DMS153 (cell line): Measurements from ENCODE around the gene KRTAP4-11.
"Not testable (repeated sequence)": the region's sequence is repeated elsewhere in the genome, so short reads cannot be mapped to it uniquely, and the experiment has no call there.

Experiments used
- DNase-seq: peaks from one replicate; lab custom pipeline; 2025; lab: John Stamatoyannopoulos, UW

The KRTAP4-11 gene

DNA sequence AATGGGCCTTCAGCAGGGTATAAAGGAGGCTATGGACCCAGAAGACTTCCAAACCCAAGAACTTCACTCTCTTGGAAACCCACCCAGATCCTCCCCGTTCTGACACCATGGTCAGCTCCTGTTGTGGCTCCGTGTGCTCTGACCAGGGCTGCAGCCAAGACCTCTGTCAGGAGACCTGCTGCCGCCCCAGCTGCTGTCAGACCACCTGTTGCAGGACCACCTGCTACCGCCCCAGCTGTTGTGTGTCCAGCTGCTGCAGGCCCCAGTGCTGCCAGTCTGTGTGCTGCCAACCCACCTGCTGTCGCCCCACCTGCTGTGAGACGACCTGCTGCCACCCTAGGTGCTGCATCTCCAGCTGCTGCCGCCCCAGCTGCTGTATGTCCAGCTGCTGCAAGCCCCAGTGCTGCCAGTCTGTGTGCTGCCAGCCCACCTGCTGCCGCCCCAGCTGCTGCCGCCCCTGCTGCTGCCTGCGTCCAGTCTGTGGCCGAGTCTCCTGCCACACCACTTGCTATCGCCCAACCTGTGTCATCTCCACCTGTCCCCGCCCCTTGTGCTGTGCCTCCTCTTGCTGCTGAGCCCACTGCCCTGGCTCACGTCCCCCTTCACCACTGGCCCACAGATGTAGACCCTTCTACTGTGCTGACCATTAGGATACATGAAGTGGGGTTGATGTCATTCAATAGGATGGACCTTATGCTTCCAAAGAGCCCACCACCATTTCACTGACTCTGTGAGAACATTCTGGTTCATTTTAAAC is 33.9 kb downstream of the KRTAP4-11 start, which contains the start of gene KRTAP4-7:
TSS of gene KRTAP4-7 (plus strand) at position 51 of the 757 bp plus-strand sequence. CDS start at position 108, 57 bp downstream.
- not testable (repeated sequence) for DNase-seq

DNA sequence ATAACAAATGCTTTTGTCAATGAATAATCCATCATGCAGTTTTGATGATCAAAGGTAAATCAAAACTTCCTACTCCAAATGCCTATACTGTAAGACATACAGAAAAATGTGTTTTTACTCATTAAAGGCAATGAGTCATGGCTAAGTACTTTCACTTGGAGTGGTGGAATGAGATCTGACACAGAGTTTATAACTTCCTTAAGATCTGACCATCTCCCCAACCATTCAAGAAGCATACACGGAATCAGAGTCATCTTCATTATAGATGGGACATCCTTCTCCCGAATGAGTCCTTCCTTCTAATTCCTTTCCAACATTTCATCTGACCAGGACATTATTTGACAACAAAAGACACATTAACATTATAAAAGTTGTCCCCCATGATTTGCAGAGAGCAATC is 34.7 kb downstream of the KRTAP4-11 start:
- DNase-seq = not testable (repeated sequence)

DNA sequence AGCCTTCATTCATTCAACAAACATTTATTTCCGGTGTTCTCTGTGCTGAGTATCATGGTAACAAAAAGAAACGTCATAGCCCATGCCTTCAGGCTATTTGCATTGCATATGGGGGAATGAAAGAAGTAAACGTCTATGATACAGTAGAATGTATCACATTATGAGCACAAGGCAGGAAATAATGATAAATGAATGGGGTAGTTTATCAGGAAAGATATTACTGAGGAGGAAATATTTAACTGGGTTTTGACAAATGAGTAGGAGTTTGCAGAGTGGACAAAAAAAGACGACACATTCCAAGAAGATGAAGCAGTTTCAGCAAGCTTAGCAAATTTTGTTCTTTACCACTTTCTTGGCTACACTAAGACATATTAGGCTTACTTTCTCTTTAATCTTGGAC is 35.5 kb downstream of the KRTAP4-11 start:
- no peak for DNase-seq

DNA sequence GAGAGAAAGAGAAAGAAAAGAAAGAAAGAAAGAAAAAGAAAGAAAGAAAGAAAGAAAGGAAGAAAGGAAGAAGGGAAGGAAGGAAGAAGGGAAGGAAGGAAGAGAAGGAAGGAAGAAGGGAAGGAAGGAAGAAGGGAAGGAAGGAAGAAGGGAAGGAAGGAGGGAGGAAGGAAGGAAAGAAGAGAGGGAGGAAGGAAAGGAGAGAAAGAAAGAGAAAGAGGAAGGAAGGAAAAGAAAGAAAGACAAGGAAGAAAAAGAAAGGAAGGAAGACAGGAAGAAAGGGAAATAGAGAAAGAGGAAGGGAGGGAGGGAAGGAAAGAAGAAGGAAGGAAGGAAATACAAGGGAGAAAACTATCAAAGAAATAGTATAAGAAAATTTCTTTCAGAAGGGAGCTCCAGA is 41.4 kb downstream of the KRTAP4-11 start:
- no peak for DNase-seq

DNA sequence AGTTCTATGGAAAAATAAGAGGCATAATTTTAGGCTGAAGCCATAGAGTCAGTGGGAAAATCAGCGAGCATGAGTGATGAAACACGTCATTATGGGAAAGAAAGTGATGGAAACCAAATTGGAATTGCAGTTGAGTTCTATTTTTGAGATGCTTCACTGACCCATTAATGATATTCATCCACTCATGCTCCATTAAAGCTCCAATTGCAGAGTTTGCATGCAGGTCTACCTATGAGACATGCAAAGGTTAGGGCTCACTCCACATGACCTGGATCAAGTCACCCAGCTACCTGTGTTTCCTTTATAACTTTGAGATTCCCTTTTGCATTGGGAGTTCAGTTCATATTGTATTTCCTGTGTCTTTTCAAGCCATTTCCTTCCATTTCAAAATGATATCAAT is 44.5 kb downstream of the KRTAP4-11 start:
- no peak for DNase-seq

DNA sequence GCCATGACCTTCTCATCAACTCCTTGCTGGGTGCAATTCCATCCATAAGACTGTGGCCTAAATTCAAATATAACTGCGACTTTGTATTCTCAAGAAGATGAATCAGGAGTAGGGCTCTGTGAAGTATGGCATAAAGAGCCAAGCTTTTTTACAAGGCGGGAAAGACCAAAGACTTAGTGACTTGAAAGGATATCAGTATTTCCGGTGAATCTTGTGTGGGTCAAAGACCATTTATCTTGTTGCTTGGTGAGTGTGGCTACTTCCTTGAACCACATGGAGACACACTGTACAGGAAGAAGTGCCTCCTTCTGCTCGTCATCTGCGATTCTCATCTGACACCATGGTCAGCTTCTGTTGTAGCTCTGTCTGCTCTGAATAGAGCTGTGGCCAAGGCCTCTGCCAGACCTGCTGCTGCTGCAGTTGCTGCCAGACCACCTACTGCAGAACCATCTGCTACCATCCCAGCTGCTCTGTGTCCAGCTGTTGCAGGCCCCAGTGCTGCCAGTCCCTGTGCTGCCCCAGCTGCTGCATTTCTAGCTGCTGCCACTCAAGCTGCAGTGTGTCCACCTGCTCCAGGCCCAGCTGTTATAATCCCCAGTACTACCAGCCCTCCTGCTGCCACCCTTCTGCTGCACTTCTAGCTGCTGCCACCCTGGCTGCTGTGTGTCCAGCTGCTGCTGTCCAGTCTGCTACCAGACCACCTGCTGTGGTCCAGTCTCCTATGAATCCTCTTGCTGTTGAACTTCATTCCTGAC is 46.4 kb downstream of the KRTAP4-11 start:
- no peak for DNase-seq

DNA sequence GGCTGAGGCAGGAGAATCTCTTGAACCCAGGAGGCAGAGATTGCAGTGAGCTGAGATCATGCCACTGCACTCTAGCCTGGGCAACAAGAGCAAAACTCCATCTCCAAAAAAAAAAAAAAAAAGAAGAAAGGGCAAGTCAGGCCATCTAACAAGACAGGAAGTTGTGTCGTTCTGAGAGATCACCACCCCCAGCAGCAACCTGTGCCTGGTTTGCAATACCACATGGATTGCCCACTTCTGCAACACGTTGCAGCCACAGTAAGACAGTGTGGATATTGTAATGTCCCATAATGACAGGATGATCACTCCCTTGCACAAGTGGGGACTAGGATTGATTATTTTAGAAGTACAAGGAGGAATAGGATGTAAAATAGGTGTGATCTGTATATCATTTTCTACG is 49.1 kb downstream of the KRTAP4-11 start:
- no peak for DNase-seq

DNA sequence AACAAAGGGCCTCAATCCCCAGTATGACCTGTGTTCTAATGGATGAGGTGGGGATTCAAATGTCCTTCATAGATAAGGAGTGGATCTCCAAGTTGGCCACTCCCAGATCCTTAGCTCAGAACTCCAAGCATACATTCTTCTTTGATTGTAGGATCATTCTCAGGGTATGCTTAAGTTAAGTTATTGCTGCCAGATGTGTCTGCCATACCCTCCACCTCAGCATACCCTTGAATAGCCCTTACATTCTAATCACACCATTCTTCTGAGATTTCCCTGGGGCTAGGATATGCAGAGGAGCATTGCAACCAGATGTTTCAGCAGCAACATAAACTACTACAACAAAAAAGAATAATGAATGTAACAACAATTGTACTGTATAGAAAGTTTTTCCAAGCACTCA is 50.9 kb downstream of the KRTAP4-11 start:
- no peak for DNase-seq
